IMR-90 (cell line): ENCODE data around the gene UTP4. TPM values are rescaled to one million over a fixed set of nuclear protein-coding genes. Genes with fewer than 3 reads are reported as not detected.

Experiments
- ATAC-seq: fragments of 200-7000 bp; cut with Tn5 transposase; 2 replicates; pipeline ENCODE4 v1.9.1; 2020; ENCODE audit warnings: low read depth, mild to moderate bottlenecking, moderate library complexity
- BruUV-seq: library from RNA; stranded (reverse); fragments of 400-500 nt; replicated peaks from 2 replicates; lab custom pipeline; 2021; lab: Mats Ljungman, UMichigan
- CTCF ChIA-PET: fragments of 300-600 bp; formaldehyde crosslinking; extraction: SDS; loops from one replicate; lab custom pipeline; 2021; ENCODE audit warnings: antibody characterized with exemption; lab: Yijun Ruan, JAX
- POLR2A ChIA-PET: fragments of 300-600 bp; sonication (Branson Sonifier 250); formaldehyde crosslinking; loops from one replicate; lab custom pipeline; 2022; ENCODE audit warnings: antibody characterized with exemption; ENCODE audit not compliant: unreplicated experiment; lab: Charles Lee
- DNase-seq: peaks from one replicate; pipeline ENCODE4 v3.0.0; 2013
- H2AFZ ChIP-seq: replicated peaks from 2 replicates; pipeline ENCODE3; 2013; ENCODE audit warnings: low read length, mild to moderate bottlenecking; ENCODE audit not compliant: poor library complexity
- H2AK5ac ChIP-seq: 2 replicates; pipeline ENCODE4 v1.6.1; 2013; ENCODE audit warnings: low read depth, low read length, inconsistent platforms
- H2AK9ac ChIP-seq: replicated peaks from 2 replicates; pipeline ENCODE3; 2013; ENCODE audit warnings: mild to moderate bottlenecking, low read depth, low read length, moderate library complexity; ENCODE audit not compliant: poor library complexity
- H2BK120ac ChIP-seq: 2 replicates; pipeline ENCODE4 v1.6.1; 2013; ENCODE audit warnings: low read depth, low read length, inconsistent platforms
- H2BK15ac ChIP-seq: 3 replicates; pipeline ENCODE4 v1.6.1; 2013; ENCODE audit warnings: low read depth, low read length, inconsistent platforms
- H2BK20ac ChIP-seq: 2 replicates; pipeline ENCODE4 v1.6.1; 2013; ENCODE audit warnings: low read depth, mild to moderate bottlenecking, inconsistent platforms, low read length, moderate library complexity
- H2BK5ac ChIP-seq: 2 replicates; pipeline ENCODE4 v1.6.1; 2013; ENCODE audit warnings: mild to moderate bottlenecking, low read depth, low read length, inconsistent platforms; ENCODE audit not compliant: poor library complexity, severe bottlenecking
- H3K14ac ChIP-seq: replicated peaks from 2 replicates; pipeline ENCODE4 v1.6.1; 2013; ENCODE audit warnings: low read depth, low read length, inconsistent platforms
- H3K18ac ChIP-seq: 2 replicates; pipeline ENCODE4 v1.6.1; 2013; ENCODE audit warnings: low read depth, low read length, control low read depth
- H3K23ac ChIP-seq: 2 replicates; pipeline ENCODE4 v1.6.1; 2013; ENCODE audit warnings: low read depth, low read length, inconsistent platforms
- H3K27ac ChIP-seq: 2 replicates; pipeline ENCODE4 v1.5.1; 2013; ENCODE audit warnings: mild to moderate bottlenecking, control low read depth, low read length; ENCODE audit not compliant: insufficient read depth
- H3K27me3 ChIP-seq: 2 replicates; pipeline ENCODE4 v1.6.1; 2013; ENCODE audit warnings: low read length; ENCODE audit not compliant: control insufficient read depth, insufficient read depth
- H3K36me3 ChIP-seq: 2 replicates; pipeline ENCODE4 v1.6.1; 2013; ENCODE audit warnings: low read length, mixed read lengths; ENCODE audit not compliant: control insufficient read depth, insufficient read depth
- H3K4ac ChIP-seq: 2 replicates; pipeline ENCODE4 v1.6.1; 2013; ENCODE audit warnings: low read depth, low read length, inconsistent platforms
- H3K4me1 ChIP-seq: 2 replicates; pipeline ENCODE4 v1.6.1; 2013; ENCODE audit warnings: low read length, mixed read lengths; ENCODE audit not compliant: control insufficient read depth, insufficient read depth
- H3K4me2 ChIP-seq: 2 replicates; pipeline ENCODE4 v1.6.1; 2013; ENCODE audit warnings: low read depth, mild to moderate bottlenecking, control low read depth, low read length, moderate library complexity
- H3K4me3 ChIP-seq: 2 replicates; pipeline ENCODE4 v1.5.1; 2013; ENCODE audit warnings: low read depth, mild to moderate bottlenecking, control low read depth, low read length, moderate library complexity; ENCODE audit not compliant: insufficient read depth
- H3K56ac ChIP-seq: 2 replicates; pipeline ENCODE4 v1.6.1; 2013; ENCODE audit warnings: low read length, inconsistent platforms; ENCODE audit not compliant: insufficient read depth; ENCODE audit errors: extremely low read depth
- H3K79me1 ChIP-seq, 2 experiments: 2 replicates each; pipeline ENCODE4 v1.6.1; 2013; ENCODE audit warnings: low read length in 2 of 2, inconsistent platforms in 1 of 2, low read depth in 1 of 2
- H3K9ac ChIP-seq: 2 replicates; pipeline ENCODE4 v1.6.1; 2013; ENCODE audit warnings: low read depth, low read length, control low read depth
- H3K9me1 ChIP-seq: 2 replicates; pipeline ENCODE4 v1.6.1; 2013; ENCODE audit warnings: low read length, inconsistent platforms; ENCODE audit not compliant: insufficient read depth
- H3K9me3 ChIP-seq: 2 replicates; pipeline ENCODE4 v1.6.1; 2013; ENCODE audit warnings: low read length; ENCODE audit not compliant: control insufficient read depth, insufficient read depth
- H4K20me1 ChIP-seq: 2 replicates; pipeline ENCODE4 v1.6.1; 2013; ENCODE audit warnings: low read length, inconsistent platforms; ENCODE audit not compliant: insufficient read depth
- H4K5ac ChIP-seq: 2 replicates; pipeline ENCODE4 v1.6.1; 2013; ENCODE audit warnings: mild to moderate bottlenecking, low read depth, low read length, control low read depth
- H4K8ac ChIP-seq, 2 experiments: 2 replicates each; pipeline ENCODE4 v1.6.1; 2013; ENCODE audit warnings: low read depth in 2 of 2, low read length in 2 of 2, control low read depth in 1 of 2, inconsistent platforms in 1 of 2
- H4K91ac ChIP-seq: 2 replicates; pipeline ENCODE4 v1.6.1; 2013; ENCODE audit warnings: low read depth, low read length, inconsistent platforms; ENCODE audit not compliant: insufficient read depth
- BHLHE40 ChIP-seq: fragments of 150-350 bp; IDR thresholded peaks from 2 replicates; pipeline ENCODE4 v1.6.1; 2016; ENCODE audit warnings: mild to moderate bottlenecking, low read depth, low read length
- CEBPB ChIP-seq: IDR thresholded peaks from 2 replicates; pipeline ENCODE4 v1.6.1; 2012; ENCODE audit warnings: low read depth, low read length, improper control_type of control experiment
- CHD1 ChIP-seq: IDR thresholded peaks from 2 replicates; pipeline ENCODE4 v1.6.1; 2012; ENCODE audit warnings: low read depth, low read length, improper control_type of control experiment
- CTCF ChIP-seq: conservative IDR thresholded peaks from 2 replicates; pipeline ENCODE4 v1.5.1; 2012; ENCODE audit warnings: mild to moderate bottlenecking, low read depth, low read length, improper control_type of control experiment
- FOS ChIP-seq: fragments of 150-350 bp; IDR thresholded peaks from 2 replicates; pipeline ENCODE4 v1.6.1; 2016; ENCODE audit warnings: low read depth, low read length
- MAFK ChIP-seq: IDR thresholded peaks from 2 replicates; pipeline ENCODE4 v1.6.1; 2012; ENCODE audit warnings: low read depth, low read length, improper control_type of control experiment
- MAZ ChIP-seq: IDR thresholded peaks from 2 replicates; pipeline ENCODE4 v1.6.1; 2012; ENCODE audit warnings: low read depth, mild to moderate bottlenecking, low read length, improper control_type of control experiment, moderate library complexity, borderline replicate concordance
- NFE2L2 ChIP-seq: fragments of 150-350 bp; IDR thresholded peaks from 2 replicates; pipeline ENCODE4 v1.6.1; 2016; ENCODE audit warnings: low read depth, mild to moderate bottlenecking, low read length
- POLR2A ChIP-seq: IDR thresholded peaks from 2 replicates; pipeline ENCODE4 v1.6.1; 2012; ENCODE audit warnings: mild to moderate bottlenecking, low read depth, low read length
- RCOR1 ChIP-seq: IDR thresholded peaks from 2 replicates; pipeline ENCODE4 v1.6.1; 2012; ENCODE audit warnings: mild to moderate bottlenecking, low read length, improper control_type of control experiment; ENCODE audit not compliant: insufficient replicate concordance
- RFX5 ChIP-seq: IDR thresholded peaks from 2 replicates; pipeline ENCODE4 v1.8.0; 2012; ENCODE audit warnings: low read depth, mild to moderate bottlenecking, low read length, moderate library complexity
- SMC3 ChIP-seq: fragments of 150-350 bp; IDR thresholded peaks from 2 replicates; pipeline ENCODE4 v1.6.1; 2016; ENCODE audit warnings: low read depth, mild to moderate bottlenecking, antibody characterized with exemption, low read length, moderate library complexity
- USF2 ChIP-seq: fragments of 150-350 bp; IDR thresholded peaks from 2 replicates; pipeline ENCODE4 v1.6.1; 2017; ENCODE audit warnings: mild to moderate bottlenecking, antibody characterized with exemption, low read length, low read depth
- WGBS, 2 experiments: methylation state at CpG; one replicate each; pipeline versions ENCODE4 v1.1.5 to v1.1.7; 2013; ENCODE audit warnings: missing lambda C conversion rate in 2 of 2; ENCODE audit not compliant: insufficient read length in 1 of 2; ENCODE audit errors: extremely low coverage in 2 of 2; 5-methylcytosine and 5-hydroxymethylcytosine counted together
- dilution Hi-C: fragments of 300-500 bp; cut with HindIII; formaldehyde crosslinking; loops from one replicate; pipeline ENCODE4 v1.14.3; 2018; ENCODE audit warnings: low sequenced_read_pairs; ENCODE audit not compliant: unreplicated experiment
- in situ Hi-C: fragments of 300-500 bp; cut with MboI; formaldehyde crosslinking; loops from 3 replicates; pipeline ENCODE4 v1.14.3; 2019; ENCODE audit warnings: low sequenced_read_pairs, inconsistent platforms, mixed read lengths
- intact Hi-C: fragments of 100-400 bp; cut with micrococcal nuclease; formaldehyde crosslinking; loops from 2 replicates; pipeline ENCODE4 v1.10.0; 2022
- polyA plus RNA-seq, 3 experiments: library from polyadenylated mRNA; depleted of rRNA; stranded (reverse); fragments of >200 nt; gene quantifications; 2 replicates each; pipeline ENCODE4 v1.2.3, GENCODE V29; 2012; ENCODE audit warnings: low replicate concordance in 1 of 3
- total RNA-seq: library from RNA; depleted of rRNA; stranded (reverse); fragments of >200 nt; gene quantifications from 2 replicates; pipeline ENCODE4 v1.2.3, GENCODE V29; 2012

UTP4 gene
- total and polyA plus RNA-seq, 2 of the 4 experiments (the other 2 are of a cell fraction), result 32.1 to 61.8 TPM

GRCh38 chr16:69176033-69176800, 43.8 kb downstream of the UTP4 start:
- Histone ChIP-seq H3K4ac (peak overlapping the region; percentile 82), H4K5ac (peak overlapping the region; percentile 14), H2BK20ac (peak overlapping the region; percentile 57; the same call in 1 of the 2 replicates), H3K14ac (peak overlapping the region; percentile 82), H3K23ac (peak overlapping the region; percentile 48; the same call in 1 of the 2 replicates), H2AK9ac (peak overlapping the region; percentile 22), H3K36me3 (no peaks in the 10 kb centered on the region), H3K79me1 (peaks cover 0 to 25% of the 10 kb centered on the region in 2 experiments; a peak in 2 of 4 replicates), H2BK120ac (peak overlapping the region; percentile 47; the same call in 1 of the 2 replicates), H3K27me3 (no peaks in the 10 kb centered on the region), H2BK5ac (peak overlapping the region; percentile 69), H3K18ac (peak overlapping the region; percentile 27; the same call in 1 of the 2 replicates), H3K4me2 (no peak overlapping the region), H3K9me1 (peaks cover 16% of the 10 kb centered on the region), H3K9me3 (no peaks in the 10 kb centered on the region), H2AFZ (peak overlapping the region; percentile 33), H2AK5ac (peak overlapping the region; percentile 91), H3K4me3 (no peak overlapping the region), H4K91ac (peak overlapping the region; percentile 19; the same call in 1 of the 2 replicates), H3K9ac (no peak overlapping the region), H4K20me1 (no peaks in the 10 kb centered on the region), H4K8ac (peak overlapping the region in 1 of 2 experiments; percentile 62; a peak in 1 of 4 replicates), H3K56ac (no peak overlapping the region), H3K4me1 (peaks cover 14% of the 10 kb centered on the region), H3K27ac (peak overlapping the region; percentile 42; the same call in 1 of the 2 replicates), H2BK15ac (peak overlapping the region; percentile 42; the same call in 1 of the 3 replicates)
- ATAC-seq (peak; percentile 64), DNase-seq (peak; percentile 79)
- WGBS, 2 experiments, result no CpG with 5 or more reads among the region's 4 CpGs
- dilution Hi-C loops, result no loop called here
- CTCF ChIA-PET, result no interaction called here
- in situ Hi-C loops, result no loop called here
- POLR2A ChIA-PET, result interaction anchor here (0.6 kb wide), 2 partner anchors 12 to 205 kb away, joined by 3 read pairs; no protein-coding TSS in a partner anchor
- no TSS peak for BruUV-seq
- intact Hi-C loops, result no loop called here
- TF ChIP-seq MAFK, result no peak
- TF ChIP-seq POLR2A, result no peak
- TF ChIP-seq RCOR1, result no peak
- TF ChIP-seq USF2, result no peak
- no peak for TF ChIP-seq FOS
- no peak for TF ChIP-seq CTCF
- TF ChIP-seq CHD1, result no peak
- TF ChIP-seq CEBPB, result no peak
- no peak for TF ChIP-seq RFX5
- no peak for TF ChIP-seq SMC3
- TF ChIP-seq BHLHE40, result no peak
- TF ChIP-seq NFE2L2, result no peak
- no peak for TF ChIP-seq MAZ
